HepG2 (cell line): ENCODE data around the gene SPTBN2. TPM values are rescaled to one million over a fixed set of nuclear protein-coding genes. Genes with fewer than 3 reads are reported as not detected.

ENCODE experiments used
- CHD4 ChIP-seq: fragments of 200-600 bp; sonication (generic); IDR thresholded peaks from 2 replicates; pipeline ENCODE4 v1.7.0; 2017; ENCODE audit warnings: mild to moderate bottlenecking, low read length, borderline replicate concordance
- ERF ChIP-seq: IDR thresholded peaks from 2 replicates; pipeline ENCODE4 v1.6.1; 2018; ENCODE audit warnings: missing biosample characterization, missing genetic modification reagents
- GPN1 ChIP-seq: sonication (generic); formaldehyde crosslinking; IDR thresholded peaks from 2 replicates; pipeline ENCODE4 v1.5.1; 2020; ENCODE audit warnings: missing genetic modification reagents, borderline replicate concordance
- GTF3A ChIP-seq: sonication (generic); formaldehyde crosslinking; conservative IDR thresholded peaks from 2 replicates; pipeline ENCODE4 v1.4.0; 2020; ENCODE audit warnings: mild to moderate bottlenecking, missing genetic modification reagents
- ISX ChIP-seq: sonication (generic); formaldehyde crosslinking; conservative IDR thresholded peaks from 2 replicates; pipeline ENCODE4 v1.5.0; 2020; ENCODE audit warnings: missing genetic modification reagents
- JUN ChIP-seq: sonication (generic); formaldehyde crosslinking; IDR thresholded peaks from 2 replicates; pipeline ENCODE4 v1.4.0; 2020; ENCODE audit warnings: mild to moderate bottlenecking, missing genetic modification reagents
- MAFF ChIP-seq: IDR thresholded peaks from 2 replicates; pipeline ENCODE4 v1.6.1; 2011; ENCODE audit warnings: low read depth, low read length, improper control_type of control experiment
- NFRKB ChIP-seq: fragments of 450-650 bp; IDR thresholded peaks from 2 replicates; pipeline ENCODE4 v1.6.1; 2017
- RAD21 ChIP-seq: fragments of 450-650 bp; formaldehyde crosslinking; IDR thresholded peaks from 2 replicates; pipeline ENCODE4 v1.5.0; 2020; ENCODE audit warnings: mild to moderate bottlenecking
- REPIN1 ChIP-seq: sonication (generic); formaldehyde crosslinking; IDR thresholded peaks from 2 replicates; pipeline ENCODE4 v1.8.0; 2022; ENCODE audit warnings: missing genetic modification reagents, low read depth, mild to moderate bottlenecking, borderline replicate concordance
- SUZ12 ChIP-seq: fragments of 150-350 bp; IDR thresholded peaks from 2 replicates; pipeline ENCODE4 v1.6.1; 2014; ENCODE audit warnings: low read depth, low read length
- YEATS2 ChIP-seq: sonication (generic); formaldehyde crosslinking; IDR thresholded peaks from 2 replicates; pipeline ENCODE4 v1.4.0; 2020; ENCODE audit warnings: missing genetic modification reagents, borderline replicate concordance
- ZBTB1 ChIP-seq: sonication (generic); formaldehyde crosslinking; IDR thresholded peaks from 2 replicates; pipeline ENCODE4 v1.4.0; 2020; ENCODE audit warnings: missing genetic modification reagents, borderline replicate concordance
- ZNF331 ChIP-seq: sonication (generic); formaldehyde crosslinking; IDR thresholded peaks from 2 replicates; pipeline ENCODE4 v1.4.0; 2020; ENCODE audit warnings: missing genetic modification reagents
- ZNF543 ChIP-seq: sonication (generic); formaldehyde crosslinking; IDR thresholded peaks from 2 replicates; pipeline ENCODE4 v1.4.0; 2020; ENCODE audit warnings: mild to moderate bottlenecking, missing genetic modification reagents
- ZNF577 ChIP-seq: sonication (generic); formaldehyde crosslinking; IDR thresholded peaks from 2 replicates; pipeline ENCODE4 v1.4.0; 2020; ENCODE audit warnings: mild to moderate bottlenecking, low read depth, missing genetic modification reagents, borderline replicate concordance
- ZNF607 ChIP-seq: sonication (generic); formaldehyde crosslinking; IDR thresholded peaks from 2 replicates; pipeline ENCODE4 v1.5.1; 2020; ENCODE audit warnings: missing genetic modification reagents, mild to moderate bottlenecking, borderline replicate concordance
- ZNF775 ChIP-seq: sonication (generic); formaldehyde crosslinking; IDR thresholded peaks from 2 replicates; pipeline ENCODE4 v1.4.0; 2020; ENCODE audit warnings: missing genetic modification reagents, mild to moderate bottlenecking, moderate library complexity, borderline replicate concordance
- polyA plus RNA-seq, 8 experiments: library from polyadenylated mRNA; depleted of rRNA in 3 of 8; stranded (reverse) in 7 of 8; unstranded in 1 of 8; fragments of >200 nt; fragmentation: Illumina TruSeq in 4 of 8; extraction: Trizol in 4 of 8; gene quantifications; 2 replicates each; pipeline versions ENCODE4 v1.2.1 to v1.2.3, GENCODE V29; 2011 to 2016; ENCODE audit warnings: low read depth in 4 of 8, missing spikeins in 1 of 8, mixed read lengths in 1 of 8; ENCODE audit not compliant: insufficient read depth in 1 of 8
- total RNA-seq, 5 experiments: library from RNA; depleted of rRNA; stranded (reverse); fragments of >200 nt; fragmentation: Illumina TruSeq; extraction: Trizol; gene quantifications; 2 replicates each; pipeline ENCODE4 v1.2.3, GENCODE V29; 2016; ENCODE audit warnings: low read depth in 1 of 5
- TF ChIP-seq, protein P1 (sequence below): sonication (generic); formaldehyde crosslinking; IDR thresholded peaks from 2 replicates; pipeline ENCODE4 v1.4.0; 2020; ENCODE audit warnings: missing genetic modification reagents, mild to moderate bottlenecking, borderline replicate concordance
- TF ChIP-seq, protein P2 (sequence below): sonication (generic); formaldehyde crosslinking; IDR thresholded peaks from 2 replicates; pipeline ENCODE4 v1.4.0; 2020; ENCODE audit warnings: missing genetic modification reagents
- TF ChIP-seq, protein P3 (sequence below): fragments of 450-650 bp; IDR thresholded peaks from 2 replicates; pipeline ENCODE4 v1.6.1; 2017
- TF ChIP-seq, protein P4 (sequence below): sonication (generic); formaldehyde crosslinking; IDR thresholded peaks from 2 replicates; pipeline ENCODE4 v1.8.0; 2022; ENCODE audit warnings: mild to moderate bottlenecking, missing genetic modification reagents, moderate library complexity
- TF ChIP-seq, protein P5 (sequence below): IDR thresholded peaks from 2 replicates; pipeline ENCODE4 v1.6.1; 2012; ENCODE audit warnings: low read depth, low read length, improper control_type of control experiment

SPTBN2 gene
- total and polyA plus RNA-seq, 2 of the 13 experiments (the other 11 are each of a cell fraction or from before 2014, with no cell fraction given) = 0.65 to 4.0 TPM

DNA sequence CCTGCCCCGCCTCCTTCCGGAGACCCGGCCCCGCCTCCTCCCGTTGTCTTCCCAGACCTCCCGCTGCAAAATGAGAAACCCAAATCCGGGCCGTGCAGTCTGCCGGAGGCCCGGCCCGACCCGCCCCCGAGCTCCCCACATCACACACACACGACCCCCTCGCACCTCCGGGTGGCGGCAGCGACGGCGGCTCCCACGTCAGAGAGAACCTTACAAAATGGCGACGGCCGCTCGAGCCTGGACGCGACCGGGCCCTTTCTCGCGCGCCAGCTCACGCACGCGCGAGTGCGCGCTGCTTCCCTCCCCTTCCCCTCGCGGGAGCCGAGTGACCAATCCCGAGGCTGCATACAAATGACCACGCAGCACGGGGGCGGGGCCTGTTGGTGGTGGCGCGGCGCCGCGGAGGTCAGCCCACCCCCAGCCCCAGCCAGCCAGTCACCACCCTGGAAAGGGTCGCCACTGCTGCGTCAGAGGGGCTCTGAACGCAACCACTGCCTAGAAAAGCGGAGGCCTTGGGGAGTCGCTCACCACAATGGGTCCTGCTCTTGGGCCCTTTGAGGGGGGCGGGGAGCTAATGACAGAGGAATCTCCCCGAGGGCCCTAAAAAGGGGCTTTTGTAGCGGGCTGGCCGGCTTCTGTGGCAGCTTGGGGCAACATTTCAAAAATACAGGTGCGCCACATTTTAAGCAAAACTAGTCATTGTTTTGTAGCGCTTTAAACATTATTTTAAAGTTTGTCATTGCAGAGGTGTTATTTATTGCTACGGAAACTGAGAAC is 51.2 kb downstream of the SPTBN2 start, which contains the start of gene RBM4B (continued):
- TF ChIP-seq REPIN1 (CRISPR knock-in tag) (no peak), GTF3A (CRISPR knock-in tag) (no peak), ZNF331 (0 out of 2 replicates have a peak, but pooled peaks have one; percentile 3), RAD21 (CRISPR knock-in tag) (no peak), JUN (CRISPR knock-in tag) (no peak), ZNF775 (CRISPR knock-in tag) (no peak), GPN1 (CRISPR knock-in tag) (no peak), ZNF543 (CRISPR knock-in tag) (no peak), ERF (CRISPR knock-in tag) (peak; percentile 85), ZNF577 (no peak), SUZ12 (no peak), MAFF (no peak), CHD4 (peak; percentile 71; the same call in 1 of the 2 replicates), ZBTB1 (no peak), ZNF607 (peak; percentile 77; the same call in 1 of the 2 replicates), ISX (CRISPR knock-in tag) (no peak), NFRKB (peak; percentile 70), YEATS2 (CRISPR knock-in tag) (peak; percentile 85)
- TF ChIP-seq, protein P1, sequence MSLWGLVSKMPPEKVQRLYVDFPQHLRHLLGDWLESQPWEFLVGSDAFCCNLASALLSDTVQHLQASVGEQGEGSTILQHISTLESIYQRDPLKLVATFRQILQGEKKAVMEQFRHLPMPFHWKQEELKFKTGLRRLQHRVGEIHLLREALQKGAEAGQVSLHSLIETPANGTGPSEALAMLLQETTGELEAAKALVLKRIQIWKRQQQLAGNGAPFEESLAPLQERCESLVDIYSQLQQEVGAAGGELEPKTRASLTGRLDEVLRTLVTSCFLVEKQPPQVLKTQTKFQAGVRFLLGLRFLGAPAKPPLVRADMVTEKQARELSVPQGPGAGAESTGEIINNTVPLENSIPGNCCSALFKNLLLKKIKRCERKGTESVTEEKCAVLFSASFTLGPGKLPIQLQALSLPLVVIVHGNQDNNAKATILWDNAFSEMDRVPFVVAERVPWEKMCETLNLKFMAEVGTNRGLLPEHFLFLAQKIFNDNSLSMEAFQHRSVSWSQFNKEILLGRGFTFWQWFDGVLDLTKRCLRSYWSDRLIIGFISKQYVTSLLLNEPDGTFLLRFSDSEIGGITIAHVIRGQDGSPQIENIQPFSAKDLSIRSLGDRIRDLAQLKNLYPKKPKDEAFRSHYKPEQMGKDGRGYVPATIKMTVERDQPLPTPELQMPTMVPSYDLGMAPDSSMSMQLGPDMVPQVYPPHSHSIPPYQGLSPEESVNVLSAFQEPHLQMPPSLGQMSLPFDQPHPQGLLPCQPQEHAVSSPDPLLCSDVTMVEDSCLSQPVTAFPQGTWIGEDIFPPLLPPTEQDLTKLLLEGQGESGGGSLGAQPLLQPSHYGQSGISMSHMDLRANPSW (CRISPR knock-in tag) = no peak
- TF ChIP-seq, protein P2, sequence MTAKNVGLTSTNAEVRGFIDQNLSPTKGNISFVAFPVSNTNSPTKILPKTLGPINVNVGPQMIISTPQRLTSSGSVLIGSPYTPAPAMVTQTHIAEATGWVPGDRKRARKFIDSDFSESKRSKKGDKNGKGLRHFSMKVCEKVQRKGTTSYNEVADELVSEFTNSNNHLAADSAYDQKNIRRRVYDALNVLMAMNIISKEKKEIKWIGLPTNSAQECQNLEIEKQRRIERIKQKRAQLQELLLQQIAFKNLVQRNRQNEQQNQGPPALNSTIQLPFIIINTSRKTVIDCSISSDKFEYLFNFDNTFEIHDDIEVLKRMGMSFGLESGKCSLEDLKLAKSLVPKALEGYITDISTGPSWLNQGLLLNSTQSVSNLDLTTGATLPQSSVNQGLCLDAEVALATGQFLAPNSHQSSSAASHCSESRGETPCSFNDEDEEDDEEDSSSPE = peak; percentile 91
- TF ChIP-seq, protein P3, sequence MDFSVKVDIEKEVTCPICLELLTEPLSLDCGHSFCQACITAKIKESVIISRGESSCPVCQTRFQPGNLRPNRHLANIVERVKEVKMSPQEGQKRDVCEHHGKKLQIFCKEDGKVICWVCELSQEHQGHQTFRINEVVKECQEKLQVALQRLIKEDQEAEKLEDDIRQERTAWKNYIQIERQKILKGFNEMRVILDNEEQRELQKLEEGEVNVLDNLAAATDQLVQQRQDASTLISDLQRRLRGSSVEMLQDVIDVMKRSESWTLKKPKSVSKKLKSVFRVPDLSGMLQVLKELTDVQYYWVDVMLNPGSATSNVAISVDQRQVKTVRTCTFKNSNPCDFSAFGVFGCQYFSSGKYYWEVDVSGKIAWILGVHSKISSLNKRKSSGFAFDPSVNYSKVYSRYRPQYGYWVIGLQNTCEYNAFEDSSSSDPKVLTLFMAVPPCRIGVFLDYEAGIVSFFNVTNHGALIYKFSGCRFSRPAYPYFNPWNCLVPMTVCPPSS = no peak
- TF ChIP-seq, protein P4, sequence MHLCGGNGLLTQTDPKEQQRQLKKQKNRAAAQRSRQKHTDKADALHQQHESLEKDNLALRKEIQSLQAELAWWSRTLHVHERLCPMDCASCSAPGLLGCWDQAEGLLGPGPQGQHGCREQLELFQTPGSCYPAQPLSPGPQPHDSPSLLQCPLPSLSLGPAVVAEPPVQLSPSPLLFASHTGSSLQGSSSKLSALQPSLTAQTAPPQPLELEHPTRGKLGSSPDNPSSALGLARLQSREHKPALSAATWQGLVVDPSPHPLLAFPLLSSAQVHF = 0 out of 2 replicates have a peak, but pooled peaks have one; percentile 20
- TF ChIP-seq, protein P5, sequence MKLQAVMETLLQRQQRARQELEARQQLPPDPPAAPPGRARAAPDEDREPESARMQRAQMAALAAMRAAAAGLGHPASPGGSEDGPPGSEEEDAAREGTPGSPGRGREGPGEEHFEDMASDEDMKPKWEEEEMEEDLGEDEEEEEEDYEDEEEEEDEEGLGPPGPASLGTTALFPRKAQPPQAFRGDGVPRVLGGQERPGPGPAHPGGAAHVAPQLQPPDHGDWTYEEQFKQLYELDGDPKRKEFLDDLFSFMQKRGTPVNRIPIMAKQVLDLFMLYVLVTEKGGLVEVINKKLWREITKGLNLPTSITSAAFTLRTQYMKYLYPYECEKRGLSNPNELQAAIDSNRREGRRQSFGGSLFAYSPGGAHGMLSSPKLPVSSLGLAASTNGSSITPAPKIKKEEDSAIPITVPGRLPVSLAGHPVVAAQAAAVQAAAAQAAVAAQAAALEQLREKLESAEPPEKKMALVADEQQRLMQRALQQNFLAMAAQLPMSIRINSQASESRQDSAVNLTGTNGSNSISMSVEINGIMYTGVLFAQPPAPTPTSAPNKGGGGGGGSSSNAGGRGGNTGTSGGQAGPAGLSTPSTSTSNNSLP = no peak; the same call in 1 of the 2 replicates
